ENCODE data around the gene SMC6. TPM values are rescaled to one million over a fixed set of nuclear protein-coding genes. Genes with fewer than 3 reads are reported as not detected.
A peak's percentile ranks its signal among the peaks of the same experiment; 100 is the strongest.

Gene SMC6
- polyA plus RNA-seq, 1 experiment: 18.3 TPM

GRCh38 chr2:17643031-17643615, 110.5 kb downstream of the SMC6 start:
- no peaks in the 10 kb centered on the region for H3K9me3 ChIP-seq (ENCODE audit: control insufficient read depth, insufficient read depth, low read length)
- ChIA-PET POLR2A (interaction anchor here (0.8 to 1.0 kb wide), 2 partner anchors 14 to 28 kb away, joined by 3 to 4 read pairs; no protein-coding TSS in a partner anchor), CTCF (interaction anchor here (1.0 to 5.6 kb wide), 4 partner anchors 20 to 173 kb away, joined by 3 to 118 read pairs (median 4); no protein-coding TSS in a partner anchor)
- H3K27ac ChIP-seq (ENCODE audit: low read depth, low read length): peak overlapping the region; percentile 90
- H3K27me3 ChIP-seq (ENCODE audit: control insufficient read depth, insufficient read depth, low read length): no peaks in the 10 kb centered on the region
- no peak overlapping the region for H3K4me3 ChIP-seq (ENCODE audit: low read depth, low read length)
- TF ChIP-seq CTCF (IDR thresholded peaks at IDR 0.05; ENCODE audit: low read depth, low read length): no peak
- DNase-seq (ENCODE audit: low read depth, low spot score): peak; percentile 90

GRCh38 chr2:17640406-17640805, 113.2 kb downstream of the SMC6 start:
- Histone ChIP-seq H3K27me3 (ENCODE audit: control insufficient read depth, insufficient read depth, low read length) (no peaks in the 10 kb centered on the region), H3K9me3 (ENCODE audit: control insufficient read depth, insufficient read depth, low read length) (no peaks in the 10 kb centered on the region), H3K4me3 (ENCODE audit: low read depth, low read length) (no peak overlapping the region), H3K27ac (ENCODE audit: low read depth, low read length) (no peak overlapping the region)
- no peak for TF ChIP-seq CTCF (IDR thresholded peaks at IDR 0.05; ENCODE audit: low read depth, low read length)
- no peak for DNase-seq (ENCODE audit: low read depth, low spot score)
- CTCF ChIA-PET: interaction anchor here (1.2 to 1.6 kb wide), 2 partner anchors 30 to 331 kb away, joined by 4 to 6 read pairs; no protein-coding TSS in a partner anchor
- POLR2A ChIA-PET: no interaction called here

GRCh38 chr2:17638196-17638743, 115.3 kb downstream of the SMC6 start:
- H3K27ac ChIP-seq (ENCODE audit: low read depth, low read length): no peak overlapping the region
- no peaks in the 10 kb centered on the region for H3K9me3 ChIP-seq (ENCODE audit: control insufficient read depth, insufficient read depth, low read length)
- CTCF ChIA-PET: no interaction called here
- POLR2A ChIA-PET: no interaction called here
- no peak overlapping the region for H3K4me3 ChIP-seq (ENCODE audit: low read depth, low read length)
- no peak for TF ChIP-seq CTCF (IDR thresholded peaks at IDR 0.05; ENCODE audit: low read depth, low read length)
- H3K27me3 ChIP-seq (ENCODE audit: control insufficient read depth, insufficient read depth, low read length): no peaks in the 10 kb centered on the region
- DNase-seq (ENCODE audit: low read depth, low spot score): no peak

- TF ChIP-seq CTCF (IDR thresholded peaks at IDR 0.05; ENCODE audit: low read depth, low read length): no peak
- Histone ChIP-seq H3K27me3 (ENCODE audit: control insufficient read depth, insufficient read depth, low read length) (no peaks in the 10 kb centered on the region), H3K27ac (ENCODE audit: low read depth, low read length) (no peak overlapping the region), H3K9me3 (ENCODE audit: control insufficient read depth, insufficient read depth, low read length) (no peaks in the 10 kb centered on the region), H3K4me3 (ENCODE audit: low read depth, low read length) (no peak overlapping the region)
- ChIA-PET CTCF (interaction anchor here (1.2 kb wide), 1 partner anchor 34 kb away, joined by 5 read pairs; no protein-coding TSS in a partner anchor), POLR2A (no interaction called here)
- no peak for DNase-seq (ENCODE audit: low read depth, low spot score)
Observed at GRCh38 chr2:17637131-17637906, 116.3 kb downstream of the SMC6 start.

- Histone ChIP-seq H3K27ac (ENCODE audit: low read depth, low read length) (no peak overlapping the region), H3K4me3 (ENCODE audit: low read depth, low read length) (no peak overlapping the region), H3K9me3 (ENCODE audit: control insufficient read depth, insufficient read depth, low read length) (no peaks in the 10 kb centered on the region), H3K27me3 (ENCODE audit: control insufficient read depth, insufficient read depth, low read length) (no peaks in the 10 kb centered on the region)
- no peak for DNase-seq (ENCODE audit: low read depth, low spot score)
- ChIA-PET CTCF (no interaction called here), POLR2A (no interaction called here)
- TF ChIP-seq CTCF (IDR thresholded peaks at IDR 0.05; ENCODE audit: low read depth, low read length): no peak
Observed at GRCh38 chr2:17636257-17636656, 117.4 kb downstream of the SMC6 start.
